ENCODE data around the gene PPL.

DNA sequence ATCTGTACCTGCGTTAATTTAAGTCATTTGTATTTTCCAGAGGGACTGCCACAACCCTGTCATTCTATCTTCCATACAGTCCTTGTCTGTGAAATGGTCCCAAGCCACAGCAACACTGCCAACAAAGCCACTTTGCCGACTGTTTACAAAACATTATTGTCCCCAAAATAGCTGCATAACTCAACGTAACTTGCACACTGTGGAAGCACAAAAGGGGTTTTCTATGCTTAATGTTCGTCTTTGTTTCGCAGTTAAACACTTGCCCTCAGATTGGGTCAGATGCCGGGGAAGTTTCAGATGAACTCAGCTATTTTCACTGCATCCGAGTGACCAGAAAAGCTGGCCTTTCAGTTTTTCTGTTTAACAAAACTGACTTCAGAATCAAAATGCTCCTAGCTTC is 25.8 kb upstream of the PPL start:
- TF ChIP-seq EP300 (IDR thresholded peaks at IDR 0.05) (no peak), POLR2A (IDR thresholded peaks at IDR 0.05) (no peak), POLR2AphosphoS5 (IDR thresholded peaks at IDR 0.05) (no peak)
- TF ChIP-seq, protein P1, sequence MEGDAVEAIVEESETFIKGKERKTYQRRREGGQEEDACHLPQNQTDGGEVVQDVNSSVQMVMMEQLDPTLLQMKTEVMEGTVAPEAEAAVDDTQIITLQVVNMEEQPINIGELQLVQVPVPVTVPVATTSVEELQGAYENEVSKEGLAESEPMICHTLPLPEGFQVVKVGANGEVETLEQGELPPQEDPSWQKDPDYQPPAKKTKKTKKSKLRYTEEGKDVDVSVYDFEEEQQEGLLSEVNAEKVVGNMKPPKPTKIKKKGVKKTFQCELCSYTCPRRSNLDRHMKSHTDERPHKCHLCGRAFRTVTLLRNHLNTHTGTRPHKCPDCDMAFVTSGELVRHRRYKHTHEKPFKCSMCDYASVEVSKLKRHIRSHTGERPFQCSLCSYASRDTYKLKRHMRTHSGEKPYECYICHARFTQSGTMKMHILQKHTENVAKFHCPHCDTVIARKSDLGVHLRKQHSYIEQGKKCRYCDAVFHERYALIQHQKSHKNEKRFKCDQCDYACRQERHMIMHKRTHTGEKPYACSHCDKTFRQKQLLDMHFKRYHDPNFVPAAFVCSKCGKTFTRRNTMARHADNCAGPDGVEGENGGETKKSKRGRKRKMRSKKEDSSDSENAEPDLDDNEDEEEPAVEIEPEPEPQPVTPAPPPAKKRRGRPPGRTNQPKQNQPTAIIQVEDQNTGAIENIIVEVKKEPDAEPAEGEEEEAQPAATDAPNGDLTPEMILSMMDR (IDR thresholded peaks at IDR 0.05) = no peak

All from suprapubic skin (tissue), 4 donors.